Measurements from ENCODE around the gene SHISAL2A. TPM values are rescaled to one million over a fixed set of nuclear protein-coding genes. Genes with fewer than 3 reads are reported as not detected.

The SHISAL2A gene
- total and polyA plus RNA-seq, 4 donors = 0.14 to 0.33 (median 0.22) TPM; not detected in 1

GRCh38 chr1:52600533-52601179 lies 32.3 kb upstream of the SHISAL2A start:
- no peak overlapping the region for H3K4me3 ChIP-seq (ENCODE audit: low read depth in 1 of 3, low read length in 3 of 3)
- DNase-seq (ENCODE audit: low spot score) = no peak
- 97% methylated on average over 8 of the region's 8 CpGs for WGBS
- H3K4me1 ChIP-seq (ENCODE audit: control insufficient read depth in 4 of 4, insufficient read depth in 4 of 4, low read length in 3 of 4) = peaks cover 0 to 12% (median 0%) of the 10 kb centered on the region in 4 donors
- H3K27me3 ChIP-seq (ENCODE audit: control insufficient read depth in 4 of 4, insufficient read depth in 4 of 4, low read length in 3 of 4) = no peaks in the 10 kb centered on the region
- H3K9ac ChIP-seq (ENCODE audit: low read depth in 1 of 2, low read length in 2 of 2) = no peak overlapping the region
- H3K9me3 ChIP-seq (ENCODE audit: control insufficient read depth in 4 of 4, low read length in 3 of 4) = no peaks in the 10 kb centered on the region
- no peak overlapping the region for H3K27ac ChIP-seq (ENCODE audit: low read depth in 1 of 2, low read length in 2 of 2)
- no peaks in the 10 kb centered on the region for H3K36me3 ChIP-seq (ENCODE audit: control insufficient read depth in 4 of 4, insufficient read depth in 3 of 4, low read depth in 1 of 4, low read length in 3 of 4)
- TF ChIP-seq HNF4A (conservative IDR thresholded peaks at IDR 0.05) = peak; percentile 52 to 61
- no peak for TF ChIP-seq REST (IDR thresholded peaks at IDR 0.05)

- no peak overlapping the region for H3K9ac ChIP-seq (ENCODE audit: low read depth in 1 of 2, low read length in 2 of 2)
- peaks cover 0 to 12% (median 0%) of the 10 kb centered on the region in 4 donors for H3K4me1 ChIP-seq (ENCODE audit: control insufficient read depth in 4 of 4, insufficient read depth in 4 of 4, low read length in 3 of 4)
- DNase-seq (ENCODE audit: low spot score) = no peak
- no peaks in the 10 kb centered on the region for H3K9me3 ChIP-seq (ENCODE audit: control insufficient read depth in 4 of 4, low read length in 3 of 4)
- no peak overlapping the region for H3K27ac ChIP-seq (ENCODE audit: low read depth in 1 of 2, low read length in 2 of 2)
- 92% methylated on average over 3 of the region's 3 CpGs for WGBS
- H3K27me3 ChIP-seq (ENCODE audit: control insufficient read depth in 4 of 4, insufficient read depth in 4 of 4, low read length in 3 of 4) = no peaks in the 10 kb centered on the region
- H3K4me3 ChIP-seq (ENCODE audit: low read depth in 1 of 3, low read length in 3 of 3) = no peak overlapping the region
- no peaks in the 10 kb centered on the region for H3K36me3 ChIP-seq (ENCODE audit: control insufficient read depth in 4 of 4, insufficient read depth in 3 of 4, low read depth in 1 of 4, low read length in 3 of 4)
- no peak for TF ChIP-seq ZBTB33 (IDR thresholded peaks at IDR 0.05)
These were observed 31.4 kb upstream of the SHISAL2A start for GRCh38 chr1:52601519-52601918.

GRCh38 chr1:52601991-52602855 lies 30.7 kb upstream of the SHISAL2A start, which contains the start of gene GPX7:
GPX7 (plus strand) TSS chr1:52602371; CDS start chr1:52602410, 39 bp downstream.
- peak within 1 kb of the TSS in 1 of 2 donors; percentile 7 for H3K27ac ChIP-seq (ENCODE audit: low read depth in 1 of 2, low read length in 2 of 2)
- DNase-seq (ENCODE audit: low spot score) = peak; percentile 49
- WGBS = 4% methylated on average over 97 of the region's 97 CpGs
- no peaks in the 10 kb centered on the region for H3K36me3 ChIP-seq (ENCODE audit: control insufficient read depth in 4 of 4, insufficient read depth in 3 of 4, low read depth in 1 of 4, low read length in 3 of 4)
- peak within 1 kb of the TSS; percentile 13 to 32 for H3K9ac ChIP-seq (ENCODE audit: low read depth in 1 of 2, low read length in 2 of 2)
- no peaks in the 10 kb centered on the region for H3K27me3 ChIP-seq (ENCODE audit: control insufficient read depth in 4 of 4, insufficient read depth in 4 of 4, low read length in 3 of 4)
- peaks cover 0 to 12% (median 0%) of the 10 kb centered on the region in 4 donors for H3K4me1 ChIP-seq (ENCODE audit: control insufficient read depth in 4 of 4, insufficient read depth in 4 of 4, low read length in 3 of 4)
- H3K9me3 ChIP-seq (ENCODE audit: control insufficient read depth in 4 of 4, low read length in 3 of 4) = no peaks in the 10 kb centered on the region
- H3K4me3 ChIP-seq (ENCODE audit: low read depth in 1 of 3, low read length in 3 of 3) = peak within 1 kb of the TSS; percentile 33 to 60 (median 58)
- no peak for TF ChIP-seq EGR1 (IDR thresholded peaks at IDR 0.05; ENCODE audit: low read depth in 2 of 2)
- TF ChIP-seq RXRA (IDR thresholded peaks at IDR 0.05) = no peak
- no peak for TF ChIP-seq MAX (IDR thresholded peaks at IDR 0.05)
- TF ChIP-seq TAF1 (conservative IDR thresholded peaks at IDR 0.05) = no peak
- TF ChIP-seq SP1 (IDR thresholded peaks at IDR 0.05) = no peak
- TF ChIP-seq GABPA (IDR thresholded peaks at IDR 0.05 in 1 of 2, conservative IDR thresholded peaks at IDR 0.05 in 1 of 2) = no peak
- no peak for TF ChIP-seq HNF4A (conservative IDR thresholded peaks at IDR 0.05)
- no peak for TF ChIP-seq JUND (IDR thresholded peaks at IDR 0.05)
- no peak for TF ChIP-seq CTCF (IDR thresholded peaks at IDR 0.05; ENCODE audit: low read depth, low read length, missing input control)
- no peak for TF ChIP-seq RAD21 (IDR thresholded peaks at IDR 0.05)
- no peak for TF ChIP-seq NR2F2 (IDR thresholded peaks at IDR 0.05)
- no peak for TF ChIP-seq FOXA2 (IDR thresholded peaks at IDR 0.05)
- no peak for TF ChIP-seq ZBTB33 (IDR thresholded peaks at IDR 0.05)
- no peak for TF ChIP-seq YY1 (IDR thresholded peaks at IDR 0.05)

Measured in liver (tissue), 9 donors.